ENCODE data around the gene GPR37.

The GPR37 gene

DNA sequence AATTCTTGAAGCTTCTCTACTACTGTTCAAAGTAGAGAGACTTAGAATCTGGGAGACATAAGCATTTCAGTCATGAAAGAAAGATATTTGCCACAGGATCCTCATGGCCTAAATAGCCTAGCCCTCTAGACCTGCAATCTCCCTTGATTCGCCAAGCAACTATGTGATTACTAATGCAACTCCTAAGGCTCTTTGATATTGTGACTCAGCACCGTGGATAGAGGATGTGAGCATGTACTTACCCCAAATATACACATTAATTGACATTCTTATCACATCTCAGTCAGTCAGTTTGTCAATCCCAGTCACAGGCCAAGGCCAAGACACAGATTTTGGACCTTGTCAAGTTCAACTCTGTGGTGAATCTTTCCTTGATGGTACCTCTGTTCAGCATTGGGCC, 42.6 kb downstream of the GPR37 start:
- peak; percentile 63 for DNase-seq

DNA sequence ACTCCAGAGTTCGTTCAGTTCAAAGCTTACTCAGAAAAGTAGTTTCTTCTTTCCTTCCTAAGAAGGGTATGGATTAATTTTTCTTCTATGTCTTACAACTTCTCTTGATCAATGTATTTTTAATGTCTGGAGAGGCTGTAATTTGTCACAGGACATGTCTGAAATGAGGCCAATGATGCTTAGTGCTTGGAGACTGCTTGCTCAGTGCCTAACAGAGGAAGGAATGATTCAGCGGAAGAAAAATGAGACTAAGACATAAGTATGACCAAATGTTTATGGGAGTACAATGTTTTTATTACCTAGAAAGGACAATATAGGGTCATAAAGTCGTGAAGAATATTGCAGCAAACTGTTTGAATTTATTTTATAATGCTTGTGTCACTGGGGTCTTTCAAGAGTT, 43.3 kb downstream of the GPR37 start:
- peak; percentile 25 for DNase-seq

DNA sequence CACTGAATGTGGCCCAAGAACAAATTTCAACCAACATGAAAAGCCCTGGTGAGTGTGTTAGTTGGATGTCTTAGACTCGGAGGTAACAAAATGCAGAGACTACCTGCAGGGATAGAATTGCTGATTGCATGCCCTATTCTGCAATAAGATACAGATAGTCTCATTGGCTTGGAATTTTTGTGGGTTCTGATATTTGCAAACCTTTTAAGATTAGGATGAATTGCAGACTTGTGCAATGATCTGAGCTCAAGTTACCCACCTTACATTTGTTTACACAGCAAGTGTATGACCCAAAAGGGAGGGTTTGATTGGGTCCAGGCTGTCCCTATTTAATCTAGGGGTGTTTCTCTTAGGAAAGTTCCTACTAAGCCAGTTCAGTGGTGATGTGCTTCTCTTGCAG, 45.4 kb downstream of the GPR37 start:
- DNase-seq = no peak

DNA sequence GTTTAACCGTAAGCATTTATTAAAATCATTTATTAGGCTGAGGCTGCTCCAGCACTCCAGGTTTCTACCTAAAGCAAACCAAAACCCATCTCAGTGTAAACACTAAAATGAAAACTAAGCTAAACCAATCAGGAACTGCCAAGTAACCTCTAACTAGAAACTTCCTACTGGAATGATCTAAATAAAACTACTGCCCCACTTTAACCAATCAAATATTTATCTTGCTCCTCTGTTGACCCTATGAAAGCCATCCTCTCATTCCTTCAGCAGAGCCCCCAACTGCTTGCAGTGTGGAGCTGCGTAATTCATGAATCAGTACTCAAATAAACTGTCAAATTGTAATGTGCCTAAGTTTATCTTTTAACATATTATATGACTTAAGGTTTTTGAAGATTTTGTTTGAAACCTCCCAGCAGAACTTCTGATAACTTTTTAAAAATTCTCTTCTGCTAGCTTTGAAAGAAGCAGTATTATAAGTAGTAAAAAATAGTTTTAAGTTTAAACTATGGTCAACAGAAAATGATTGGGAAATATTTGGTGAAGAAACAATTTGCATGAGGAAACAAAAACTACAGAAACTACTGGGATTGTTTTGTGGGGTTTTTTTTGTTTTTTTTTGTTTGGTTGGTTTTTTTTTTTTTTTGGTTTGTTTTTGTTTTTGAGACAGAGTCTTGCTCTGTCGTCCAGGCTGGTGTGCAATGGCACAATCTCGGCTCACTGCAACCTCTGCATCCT, 47.4 kb downstream of the GPR37 start:
- no peak for DNase-seq

DNA sequence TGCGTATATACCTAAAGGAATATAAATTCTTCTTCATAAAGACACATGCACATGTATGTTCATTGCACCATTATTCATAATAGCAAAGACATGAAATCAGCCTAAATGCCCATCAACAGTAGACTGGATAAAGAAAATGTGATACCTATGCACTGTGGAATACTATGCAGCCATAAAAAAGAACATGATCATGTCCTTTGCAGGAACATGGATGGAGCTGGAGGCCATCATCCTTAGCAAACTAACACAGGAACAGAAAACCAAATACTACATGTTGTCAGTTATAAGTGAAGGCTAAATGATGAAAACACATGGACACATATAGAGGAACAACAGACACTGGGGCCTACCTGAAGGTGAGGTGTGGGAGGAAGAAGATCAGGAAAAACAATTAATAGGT, 48.7 kb downstream of the GPR37 start:
- DNase-seq = no peak

DNA sequence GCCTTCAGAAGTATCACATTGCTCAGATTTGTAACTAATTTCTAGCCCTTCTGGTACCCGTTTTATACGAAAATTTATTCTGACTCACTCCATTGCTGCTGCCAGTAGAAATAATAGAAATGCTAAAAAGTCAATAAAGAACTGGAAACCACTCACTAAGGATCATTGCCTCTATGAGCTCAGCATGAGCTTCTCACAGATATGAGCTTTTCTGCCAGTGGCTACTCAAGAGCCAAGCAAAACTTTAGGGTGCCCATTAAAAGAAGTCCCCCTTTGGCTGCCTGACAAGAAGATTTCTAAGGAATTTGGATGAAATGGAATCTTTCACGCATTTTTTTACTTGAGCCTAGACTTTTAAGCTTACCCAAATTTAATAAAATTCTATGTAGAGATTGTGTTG, 52.5 kb downstream of the GPR37 start:
- DNase-seq = no peak

DNA sequence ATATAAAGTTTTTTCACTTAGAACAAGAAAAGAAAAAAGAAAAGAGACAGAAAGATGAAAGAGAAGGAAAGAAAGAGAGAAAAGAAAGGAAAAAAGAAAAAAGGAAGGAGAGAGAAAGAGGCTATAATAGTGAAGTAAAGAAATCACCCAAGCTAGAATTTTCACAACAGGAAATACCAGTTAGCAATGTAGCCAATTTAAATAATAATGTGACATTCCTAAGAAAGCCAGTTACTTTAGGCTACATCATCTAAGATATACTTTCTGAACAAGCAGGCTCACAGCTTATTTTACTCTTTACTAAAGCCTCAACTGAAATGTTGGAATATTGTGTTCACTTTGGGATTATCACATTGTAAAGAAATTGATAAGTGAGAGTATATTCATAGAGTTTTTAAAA, 53.6 kb downstream of the GPR37 start:
- DNase-seq = no peak

DNA sequence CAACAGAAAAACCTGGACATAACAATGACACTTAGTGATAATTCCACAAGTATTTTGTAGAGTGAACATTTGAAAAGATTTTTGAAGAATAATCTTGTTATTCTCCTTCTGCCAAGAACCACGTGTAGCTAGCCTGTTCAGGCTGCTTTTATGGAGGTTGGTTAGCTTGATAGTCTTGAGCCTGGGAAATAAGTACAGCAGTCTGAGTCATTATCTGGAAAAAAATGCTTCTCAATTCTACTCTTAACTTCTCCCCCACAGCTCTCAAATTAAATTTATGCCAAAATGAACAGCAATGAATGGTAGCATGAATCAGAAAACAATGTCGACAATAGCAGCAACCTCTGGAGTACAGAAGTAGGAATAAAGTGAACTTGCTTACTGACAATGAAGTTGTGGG, 63.2 kb downstream of the GPR37 start:
- no peak for DNase-seq

DNA sequence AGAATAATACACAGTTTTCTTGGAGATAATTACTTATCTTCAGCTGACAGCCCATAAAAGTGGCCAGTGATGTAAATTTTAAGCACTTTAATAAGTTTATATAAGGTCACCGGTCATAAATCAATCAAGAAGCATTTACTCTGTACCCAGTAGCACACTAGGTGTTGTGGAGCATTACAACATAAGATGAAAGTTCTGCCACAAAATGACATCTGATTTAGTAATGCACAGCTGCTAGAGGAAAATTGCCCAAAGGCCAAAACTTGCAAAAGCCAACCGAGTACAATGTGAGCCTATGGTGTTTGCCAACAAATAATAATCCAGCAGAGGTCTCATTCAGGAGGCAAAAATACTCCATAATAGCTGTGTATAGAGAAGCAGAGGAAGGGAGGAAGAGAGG, 63.6 kb downstream of the GPR37 start:
- DNase-seq = no peak

DNA sequence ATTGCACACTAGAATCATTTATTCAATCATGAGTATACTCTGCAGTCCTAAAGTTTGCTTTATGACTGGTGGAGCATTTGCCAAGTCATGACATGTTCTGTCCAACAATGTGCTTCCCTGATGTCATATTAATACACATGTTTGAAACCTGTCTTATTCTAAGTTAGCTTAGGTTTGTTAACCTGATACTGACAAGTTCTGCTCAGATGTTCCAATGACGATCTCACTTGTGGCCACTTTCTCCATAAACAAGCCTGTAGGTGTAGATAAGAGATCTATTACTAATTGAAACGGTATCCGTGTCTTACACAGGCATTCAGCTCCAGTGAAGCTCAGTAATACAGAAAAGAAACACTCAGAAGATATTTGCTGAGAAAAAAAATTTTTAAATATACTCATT, 64.9 kb downstream of the GPR37 start:
- no peak for DNase-seq

DNA sequence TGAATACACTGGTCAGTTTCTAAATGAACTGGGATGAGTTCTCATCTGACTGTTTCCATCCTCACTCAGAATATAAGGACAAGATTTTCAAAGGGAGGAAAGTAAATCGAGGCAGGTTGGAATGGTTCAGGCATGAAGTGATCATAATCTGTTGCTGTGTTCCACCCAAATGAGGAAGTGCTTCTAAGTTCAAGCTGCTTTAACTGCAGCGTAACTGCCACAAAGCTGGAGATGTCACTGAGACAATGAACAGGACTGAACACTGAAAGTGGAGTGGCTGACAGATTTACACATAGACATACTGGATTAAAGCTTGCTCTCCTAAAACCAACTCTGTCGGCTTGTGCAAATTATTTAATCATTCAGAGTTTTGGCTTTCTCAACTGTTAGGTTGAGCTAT, 66.6 kb downstream of the GPR37 start:
- no peak for DNase-seq

DNA sequence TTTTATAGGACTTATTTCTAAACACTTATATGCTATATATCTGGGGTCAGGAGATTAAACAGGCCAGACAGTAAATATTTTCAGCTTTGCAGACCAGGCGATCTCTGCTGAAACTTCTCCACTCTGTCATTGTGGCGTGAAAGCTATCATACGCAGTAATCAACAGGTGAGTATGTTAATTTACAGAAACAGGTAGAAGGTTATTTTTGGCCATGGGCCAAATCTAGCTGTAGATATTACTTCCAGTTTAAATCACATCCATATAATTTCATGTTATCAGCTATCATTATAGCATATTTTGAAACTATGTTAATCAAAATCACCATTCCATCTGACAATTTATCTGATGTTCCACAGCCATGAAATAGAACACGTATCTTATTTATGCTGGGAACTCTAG, 67.8 kb downstream of the GPR37 start:
- no peak for DNase-seq

Data from fibroblast of skin of abdomen (primary cell).